Measurements from ENCODE around the gene CIDEC. TPM values are rescaled to one million over a fixed set of nuclear protein-coding genes. Genes with fewer than 3 reads are reported as not detected.
A peak's percentile ranks its signal among the peaks of the same experiment; 100 is the strongest.

The CIDEC gene
- total and polyA plus RNA-seq, 2 of the 13 experiments (the other 11 are each of a cell fraction or from before 2014, with no cell fraction given), result 2.5 to 10.4 TPM

DNA sequence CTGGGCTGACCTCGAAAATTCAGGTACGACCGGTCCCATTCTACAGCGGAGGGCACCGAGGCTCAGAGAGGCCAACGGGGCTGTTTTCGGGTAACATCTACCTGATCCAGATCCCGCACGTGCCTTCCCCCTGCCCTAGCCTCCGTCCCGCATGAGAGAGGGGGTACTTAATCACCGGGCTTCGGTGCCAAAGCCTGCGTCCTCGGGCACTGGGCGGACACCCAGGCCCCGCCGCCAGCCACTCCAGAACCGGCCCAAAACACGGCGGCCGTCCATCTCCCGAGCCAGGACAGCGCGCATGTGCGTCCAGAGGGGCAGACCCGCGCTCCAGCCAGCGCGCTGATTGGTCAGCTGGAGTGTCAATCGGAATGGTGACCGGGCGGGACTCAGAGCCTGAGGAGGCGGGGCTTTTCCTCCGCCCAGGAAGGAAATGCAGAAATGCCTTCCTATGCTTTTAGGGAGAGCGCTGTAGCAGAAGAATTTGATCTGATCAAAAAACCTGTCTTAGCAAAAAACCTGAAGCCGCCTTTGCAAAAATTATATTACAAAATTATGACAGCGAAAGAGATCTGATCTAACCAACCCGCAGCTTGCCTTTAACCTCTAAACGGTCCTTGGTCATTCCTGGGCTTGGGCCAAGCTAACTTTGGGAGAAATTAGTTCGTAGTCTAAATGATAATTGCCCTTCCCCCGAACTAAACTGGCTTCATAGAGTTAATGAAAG is 36.2 kb downstream of the CIDEC start, which contains the start of gene RPUSD3 (continued):
- TF ChIP-seq, protein P1, sequence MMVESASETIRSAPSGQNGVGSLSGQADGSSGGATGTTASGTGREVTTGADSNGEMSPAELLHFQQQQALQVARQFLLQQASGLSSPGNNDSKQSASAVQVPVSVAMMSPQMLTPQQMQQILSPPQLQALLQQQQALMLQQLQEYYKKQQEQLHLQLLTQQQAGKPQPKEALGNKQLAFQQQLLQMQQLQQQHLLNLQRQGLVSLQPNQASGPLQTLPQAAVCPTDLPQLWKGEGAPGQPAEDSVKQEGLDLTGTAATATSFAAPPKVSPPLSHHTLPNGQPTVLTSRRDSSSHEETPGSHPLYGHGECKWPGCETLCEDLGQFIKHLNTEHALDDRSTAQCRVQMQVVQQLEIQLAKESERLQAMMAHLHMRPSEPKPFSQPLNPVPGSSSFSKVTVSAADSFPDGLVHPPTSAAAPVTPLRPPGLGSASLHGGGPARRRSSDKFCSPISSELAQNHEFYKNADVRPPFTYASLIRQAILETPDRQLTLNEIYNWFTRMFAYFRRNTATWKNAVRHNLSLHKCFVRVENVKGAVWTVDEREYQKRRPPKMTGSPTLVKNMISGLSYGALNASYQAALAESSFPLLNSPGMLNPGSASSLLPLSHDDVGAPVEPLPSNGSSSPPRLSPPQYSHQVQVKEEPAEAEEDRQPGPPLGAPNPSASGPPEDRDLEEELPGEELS (CRISPR knock-in tag; IDR thresholded peaks at IDR 0.05), result 0 out of 2 replicates have a peak, but pooled peaks have one; percentile 10
- TF ChIP-seq ZNF34 (CRISPR knock-in tag; IDR thresholded peaks at IDR 0.05; ENCODE audit: borderline replicate concordance) (no peak), ZSCAN25 (CRISPR knock-in tag; IDR thresholded peaks at IDR 0.05) (0 out of 2 replicates have a peak, but pooled peaks have one; percentile 28), ZSCAN21 (CRISPR knock-in tag; IDR thresholded peaks at IDR 0.05; ENCODE audit: borderline replicate concordance) (no peak; the same call in 1 of the 2 replicates), POLR2G (IDR thresholded peaks at IDR 0.05; ENCODE audit: low read depth, low read length) (peak; percentile 91), NR2F1 (CRISPR knock-in tag; IDR thresholded peaks at IDR 0.05) (no peak), ZNF230 (CRISPR knock-in tag; IDR thresholded peaks at IDR 0.05) (peak; percentile 39; the same call in 1 of the 2 replicates), BORCS8-MEF2B (CRISPR knock-in tag; IDR thresholded peaks at IDR 0.05) (peak; percentile 81; the same call in 1 of the 2 replicates), ZFY (CRISPR knock-in tag; IDR thresholded peaks at IDR 0.05) (peak; percentile 86), SRF (IDR thresholded peaks at IDR 0.05; ENCODE audit: low read depth, low read length) (0 out of 2 replicates have a peak, but pooled peaks have one; percentile 8), ELF1 (CRISPR knock-in tag; IDR thresholded peaks at IDR 0.05) (peak; percentile 46), TAF1 (CRISPR knock-in tag; IDR thresholded peaks at IDR 0.05) (peak; percentile 93), ETV5 (CRISPR knock-in tag; IDR thresholded peaks at IDR 0.05; ENCODE audit: borderline replicate concordance) (peak; percentile 60), ZSCAN20 (CRISPR knock-in tag; IDR thresholded peaks at IDR 0.05; ENCODE audit: borderline replicate concordance) (no peak), ZNF703 (CRISPR knock-in tag; IDR thresholded peaks at IDR 0.05; ENCODE audit: borderline replicate concordance) (no peak), KAT8 (CRISPR knock-in tag; IDR thresholded peaks at IDR 0.05) (peak; percentile 83)
- TF ChIP-seq, protein P2, sequence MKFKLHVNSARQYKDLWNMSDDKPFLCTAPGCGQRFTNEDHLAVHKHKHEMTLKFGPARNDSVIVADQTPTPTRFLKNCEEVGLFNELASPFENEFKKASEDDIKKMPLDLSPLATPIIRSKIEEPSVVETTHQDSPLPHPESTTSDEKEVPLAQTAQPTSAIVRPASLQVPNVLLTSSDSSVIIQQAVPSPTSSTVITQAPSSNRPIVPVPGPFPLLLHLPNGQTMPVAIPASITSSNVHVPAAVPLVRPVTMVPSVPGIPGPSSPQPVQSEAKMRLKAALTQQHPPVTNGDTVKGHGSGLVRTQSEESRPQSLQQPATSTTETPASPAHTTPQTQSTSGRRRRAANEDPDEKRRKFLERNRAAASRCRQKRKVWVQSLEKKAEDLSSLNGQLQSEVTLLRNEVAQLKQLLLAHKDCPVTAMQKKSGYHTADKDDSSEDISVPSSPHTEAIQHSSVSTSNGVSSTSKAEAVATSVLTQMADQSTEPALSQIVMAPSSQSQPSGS (CRISPR knock-in tag; IDR thresholded peaks at IDR 0.05), result no peak
- TF ChIP-seq, protein P3, sequence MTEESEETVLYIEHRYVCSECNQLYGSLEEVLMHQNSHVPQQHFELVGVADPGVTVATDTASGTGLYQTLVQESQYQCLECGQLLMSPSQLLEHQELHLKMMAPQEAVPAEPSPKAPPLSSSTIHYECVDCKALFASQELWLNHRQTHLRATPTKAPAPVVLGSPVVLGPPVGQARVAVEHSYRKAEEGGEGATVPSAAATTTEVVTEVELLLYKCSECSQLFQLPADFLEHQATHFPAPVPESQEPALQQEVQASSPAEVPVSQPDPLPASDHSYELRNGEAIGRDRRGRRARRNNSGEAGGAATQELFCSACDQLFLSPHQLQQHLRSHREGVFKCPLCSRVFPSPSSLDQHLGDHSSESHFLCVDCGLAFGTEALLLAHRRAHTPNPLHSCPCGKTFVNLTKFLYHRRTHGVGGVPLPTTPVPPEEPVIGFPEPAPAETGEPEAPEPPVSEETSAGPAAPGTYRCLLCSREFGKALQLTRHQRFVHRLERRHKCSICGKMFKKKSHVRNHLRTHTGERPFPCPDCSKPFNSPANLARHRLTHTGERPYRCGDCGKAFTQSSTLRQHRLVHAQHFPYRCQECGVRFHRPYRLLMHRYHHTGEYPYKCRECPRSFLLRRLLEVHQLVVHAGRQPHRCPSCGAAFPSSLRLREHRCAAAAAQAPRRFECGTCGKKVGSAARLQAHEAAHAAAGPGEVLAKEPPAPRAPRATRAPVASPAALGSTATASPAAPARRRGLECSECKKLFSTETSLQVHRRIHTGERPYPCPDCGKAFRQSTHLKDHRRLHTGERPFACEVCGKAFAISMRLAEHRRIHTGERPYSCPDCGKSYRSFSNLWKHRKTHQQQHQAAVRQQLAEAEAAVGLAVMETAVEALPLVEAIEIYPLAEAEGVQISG (CRISPR knock-in tag; IDR thresholded peaks at IDR 0.05), result peak; percentile 56
- TF ChIP-seq, protein P4, sequence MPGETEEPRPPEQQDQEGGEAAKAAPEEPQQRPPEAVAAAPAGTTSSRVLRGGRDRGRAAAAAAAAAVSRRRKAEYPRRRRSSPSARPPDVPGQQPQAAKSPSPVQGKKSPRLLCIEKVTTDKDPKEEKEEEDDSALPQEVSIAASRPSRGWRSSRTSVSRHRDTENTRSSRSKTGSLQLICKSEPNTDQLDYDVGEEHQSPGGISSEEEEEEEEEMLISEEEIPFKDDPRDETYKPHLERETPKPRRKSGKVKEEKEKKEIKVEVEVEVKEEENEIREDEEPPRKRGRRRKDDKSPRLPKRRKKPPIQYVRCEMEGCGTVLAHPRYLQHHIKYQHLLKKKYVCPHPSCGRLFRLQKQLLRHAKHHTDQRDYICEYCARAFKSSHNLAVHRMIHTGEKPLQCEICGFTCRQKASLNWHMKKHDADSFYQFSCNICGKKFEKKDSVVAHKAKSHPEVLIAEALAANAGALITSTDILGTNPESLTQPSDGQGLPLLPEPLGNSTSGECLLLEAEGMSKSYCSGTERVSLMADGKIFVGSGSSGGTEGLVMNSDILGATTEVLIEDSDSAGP (CRISPR knock-in tag; IDR thresholded peaks at IDR 0.05; ENCODE audit: borderline replicate concordance), result peak; percentile 84; the same call in 1 of the 2 replicates

Data from HepG2 (cell line).